ENCODE data around the gene AACS.
A peak's percentile ranks its signal among the peaks of the same experiment; 100 is the strongest.
"Not testable (repeated sequence)": the region's sequence is repeated elsewhere in the genome, so short reads cannot be mapped to it uniquely, and the experiment has no call there.

AACS gene

GRCh38 chr12:125121106-125121505 lies 55.9 kb downstream of the AACS start:
- DNase-seq (ENCODE audit: low spot score) (no peak), FAIRE-seq (no peak)

- DNase-seq (ENCODE audit: low spot score), result no peak
- no peak for FAIRE-seq
These were observed 57.4 kb downstream of the AACS start for GRCh38 chr12:125122668-125123067.

GRCh38 chr12:125124320-125124966 lies 59.2 kb downstream of the AACS start:
- no peak for DNase-seq (ENCODE audit: low spot score)
- FAIRE-seq, result no peak

- FAIRE-seq (no peak), DNase-seq (ENCODE audit: low spot score) (no peak)
These were observed 60.0 kb downstream of the AACS start for GRCh38 chr12:125125271-125125670.

GRCh38 chr12:125128439-125129178 lies 63.4 kb downstream of the AACS start:
- DNase-seq (ENCODE audit: low spot score) (no peak), FAIRE-seq (peak; percentile 65)

- no peak for DNase-seq (ENCODE audit: low spot score)
- peak; percentile 32 for FAIRE-seq
These were observed 63.9 kb downstream of the AACS start for GRCh38 chr12:125129179-125129571.

GRCh38 chr12:125129591-125130255 lies 64.5 kb downstream of the AACS start:
- FAIRE-seq (no peak), DNase-seq (ENCODE audit: low spot score) (no peak)

GRCh38 chr12:125131958-125132357 lies 66.7 kb downstream of the AACS start:
- FAIRE-seq (no peak), DNase-seq (ENCODE audit: low spot score) (no peak)

GRCh38 chr12:125132698-125133400 lies 67.6 kb downstream of the AACS start:
- DNase-seq (ENCODE audit: low spot score) (no peak), FAIRE-seq (no peak)

GRCh38 chr12:125133616-125134015 lies 68.4 kb downstream of the AACS start:
- FAIRE-seq (no peak), DNase-seq (ENCODE audit: low spot score) (no peak)

- no peak for FAIRE-seq
These were observed 69.3 kb downstream of the AACS start for GRCh38 chr12:125134576-125134975.

GRCh38 chr12:125135906-125136305 lies 70.7 kb downstream of the AACS start:
- no peak for FAIRE-seq

More at GRCh38 chr12:125134576-125134975, 69.3 kb downstream of the AACS start:
- no peak for DNase-seq (ENCODE audit: low spot score)

GRCh38 chr12:125136702-125137101 lies 71.5 kb downstream of the AACS start:
- FAIRE-seq, result no peak
- DNase-seq (ENCODE audit: low spot score), result no peak

More at GRCh38 chr12:125135906-125136305, 70.7 kb downstream of the AACS start:
- DNase-seq (ENCODE audit: low spot score), result no peak

GRCh38 chr12:125137766-125138344 lies 72.6 kb downstream of the AACS start:
- FAIRE-seq, result peak; percentile 44
- DNase-seq (ENCODE audit: low spot score), result no peak

- DNase-seq (ENCODE audit: low spot score), result peak; percentile 50
- FAIRE-seq, result no peak
These were observed 75.3 kb downstream of the AACS start for GRCh38 chr12:125140279-125141209.

- FAIRE-seq; DNase-seq (ENCODE audit: low spot score): not testable (repeated sequence)
These were observed 76.0 kb downstream of the AACS start for GRCh38 chr12:125141210-125141573.

GRCh38 chr12:125142601-125143000 lies 77.4 kb downstream of the AACS start:
- DNase-seq (ENCODE audit: low spot score) (no peak), FAIRE-seq (no peak)

- DNase-seq (ENCODE audit: low spot score) (no peak), FAIRE-seq (no peak)
These were observed 78.3 kb downstream of the AACS start for GRCh38 chr12:125143491-125143890.

- no peak for DNase-seq (ENCODE audit: low spot score)
These were observed 80.0 kb downstream of the AACS start for GRCh38 chr12:125145196-125145595.

GRCh38 chr12:125148316-125148715 lies 83.1 kb downstream of the AACS start:
- DNase-seq (ENCODE audit: low spot score) (no peak), FAIRE-seq (peak; percentile 66)

More at GRCh38 chr12:125145196-125145595, 80.0 kb downstream of the AACS start:
- no peak for FAIRE-seq

Measured in urothelium cell line (cell line).